ENCODE measurements around the gene MUC22.

MUC22 gene

DNA sequence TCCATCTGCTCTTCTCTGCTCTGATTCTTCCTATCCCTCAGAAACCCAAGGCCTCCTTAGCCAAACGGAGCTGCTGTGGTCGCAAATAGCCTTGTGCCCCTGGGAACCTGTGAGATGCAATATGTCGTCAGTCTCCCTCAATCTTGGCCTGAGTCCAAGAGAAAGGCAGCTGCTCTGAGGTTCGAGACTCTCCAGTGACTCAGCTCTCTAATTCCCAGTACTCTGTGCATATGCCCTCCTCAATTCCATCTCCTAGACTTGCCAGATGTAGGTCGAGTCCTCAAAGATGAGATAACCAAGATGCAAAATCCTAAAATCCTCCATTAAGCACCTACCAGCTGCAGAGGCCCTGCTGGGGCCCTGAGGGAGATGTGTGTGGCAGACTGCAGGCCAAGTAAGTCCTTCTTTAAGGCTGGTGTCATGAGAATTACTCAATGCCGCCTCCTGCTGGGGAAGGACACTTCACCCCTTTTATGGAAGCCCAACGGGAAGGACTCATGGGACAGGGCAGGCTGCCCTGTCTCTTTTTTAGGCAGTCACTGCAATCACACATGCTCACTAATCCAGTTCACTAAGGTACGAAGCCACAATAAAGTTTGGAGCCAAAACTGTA, 73.6 kb downstream of the MUC22 start:
- DNase-seq = no peak

All from bone marrow (tissue), 2 donors.